NCI-H460 (cell line): ENCODE measurements around the gene USP2. TPM values are rescaled to one million over a fixed set of nuclear protein-coding genes. Genes with fewer than 3 reads are reported as not detected.

Experiments used
- DNase-seq: peaks from one replicate; pipeline ENCODE4 v3.0.0-alpha.2; 2016; ENCODE audit warnings: low read depth; ENCODE audit errors: extremely low read depth
- total RNA-seq: library from RNA; depleted of rRNA; stranded (reverse); fragments of >200 nt; shearing (Covaris generic); gene quantifications from 2 replicates; pipeline ENCODE4 v1.2.3, GENCODE V29; 2014

USP2 gene
- total RNA-seq, 1 experiment from 2014 or later: 0.27 TPM

DNA sequence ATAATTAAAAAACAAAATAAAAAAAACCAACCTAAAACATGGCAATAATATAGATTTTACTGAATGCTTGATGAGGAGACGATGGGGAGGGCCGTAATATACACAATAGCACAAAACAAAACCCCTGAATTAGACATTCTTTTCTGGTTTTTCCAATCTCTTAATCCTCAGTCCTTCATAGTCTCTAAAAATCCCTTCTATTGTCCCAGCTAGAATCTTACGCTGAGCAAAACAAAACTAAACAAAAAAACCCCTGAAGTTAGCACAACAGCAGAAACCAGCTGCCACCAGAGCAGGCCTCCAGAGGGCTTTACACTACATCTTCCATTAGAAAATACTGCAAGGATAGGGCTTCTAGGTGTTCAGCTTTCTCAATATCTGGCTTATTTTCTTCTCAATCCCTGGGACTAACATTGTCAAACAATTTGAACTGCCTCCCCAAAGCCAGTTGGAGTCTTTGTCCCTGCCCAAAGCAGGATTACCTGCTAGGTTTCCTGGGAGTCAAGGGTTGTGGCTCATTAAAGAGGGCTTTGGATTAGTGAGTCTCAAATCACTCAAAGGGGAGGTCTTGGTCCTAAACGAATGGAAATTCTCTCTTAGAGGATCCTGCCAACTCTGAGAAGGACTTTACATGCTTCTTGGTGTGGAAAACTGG is 49.3 kb downstream of the USP2 start:
- DNase-seq: no peak

GRCh38 chr11:119330237-119330636 is 51.3 kb downstream of the USP2 start:
- DNase-seq: no peak

DNA sequence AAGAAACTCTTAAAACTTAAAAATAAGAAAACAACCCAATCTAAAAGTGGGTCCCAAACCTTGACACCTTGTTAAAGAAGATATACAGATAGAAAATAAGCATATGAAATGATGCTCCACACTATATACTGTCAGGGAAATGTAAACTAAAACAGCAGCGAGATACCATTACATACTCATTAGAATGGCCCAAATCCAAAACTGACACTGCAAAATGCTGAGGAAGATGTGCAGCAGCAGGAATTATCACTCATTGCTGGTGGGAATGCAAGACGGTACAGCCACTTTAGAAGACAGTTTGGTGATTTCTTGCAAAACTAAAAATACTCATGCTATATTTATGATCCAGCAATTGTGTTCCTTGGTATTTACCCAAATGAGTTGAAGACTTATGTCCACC is 52.2 kb downstream of the USP2 start:
- DNase-seq: no peak

DNA sequence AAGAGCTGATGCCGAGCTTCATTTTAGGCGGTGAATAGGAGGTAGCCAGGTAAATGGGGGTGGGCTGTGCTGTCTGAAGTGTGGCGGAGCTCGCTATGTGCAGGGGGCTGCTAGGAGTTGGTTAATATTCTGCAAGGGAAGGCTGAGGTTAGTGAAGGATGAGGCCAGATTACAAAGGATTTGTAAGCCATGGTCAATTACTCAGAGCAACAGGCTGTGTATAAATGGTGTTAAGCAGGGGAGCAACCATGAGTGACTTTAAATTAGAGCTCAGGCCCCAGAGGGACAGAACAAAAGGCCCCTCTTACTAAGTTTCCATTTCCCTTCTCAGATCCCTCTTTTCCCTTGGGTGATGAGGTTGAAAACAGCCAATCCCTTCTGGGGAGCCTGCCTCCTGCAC is 57.3 kb downstream of the USP2 start:
- no peak for DNase-seq

- DNase-seq: no peak
Observed at GRCh38 chr11:119323532-119324033, 57.9 kb downstream of the USP2 start.

DNA sequence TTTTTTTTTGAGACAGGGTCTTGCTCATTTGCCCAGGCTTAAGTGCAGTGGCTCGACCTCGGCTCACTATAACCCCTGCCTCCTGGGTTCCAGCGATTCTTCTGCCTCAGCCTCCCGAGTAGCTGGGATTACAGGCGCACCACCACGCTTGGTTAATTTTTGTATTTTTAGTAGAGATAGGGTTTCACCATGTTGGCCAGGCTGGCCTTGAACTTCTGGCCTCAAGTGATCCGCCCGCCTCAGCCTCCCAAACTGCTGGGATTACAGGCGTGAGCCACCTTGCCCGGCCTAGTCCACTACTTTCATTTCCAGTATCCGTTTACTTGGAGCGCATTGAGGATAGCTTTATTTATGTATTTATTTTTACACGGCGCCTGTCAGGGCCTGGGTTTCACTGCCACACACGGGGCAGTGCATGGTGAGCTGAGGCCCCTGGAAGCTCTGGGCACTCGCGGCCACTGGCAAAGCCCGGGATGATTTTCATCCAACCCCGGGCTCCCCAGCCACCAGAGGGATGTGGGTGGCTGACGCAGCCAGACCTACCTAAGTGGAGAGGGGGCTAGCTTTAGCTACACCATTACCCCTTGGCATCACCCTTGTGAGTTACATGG is 58.5 kb downstream of the USP2 start:
- no peak for DNase-seq

DNA sequence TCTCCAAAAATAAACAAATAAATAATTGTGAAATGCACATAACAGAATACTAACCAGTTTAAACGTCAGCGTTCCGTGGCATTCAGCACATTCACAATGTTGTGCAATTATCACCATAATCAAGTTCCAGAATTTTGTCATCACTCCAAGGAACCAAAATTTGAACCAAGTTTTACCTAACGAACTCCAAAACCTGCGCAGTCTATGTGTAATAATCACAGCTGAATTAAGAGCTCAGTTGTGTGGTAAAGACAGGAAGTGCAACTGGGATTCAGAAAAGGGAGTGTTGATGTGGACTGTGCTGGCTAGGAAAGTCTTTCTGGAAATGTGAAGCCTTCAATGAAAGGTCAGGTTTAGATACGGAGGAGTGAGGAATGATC is 59.1 kb downstream of the USP2 start:
- DNase-seq: no peak

DNA sequence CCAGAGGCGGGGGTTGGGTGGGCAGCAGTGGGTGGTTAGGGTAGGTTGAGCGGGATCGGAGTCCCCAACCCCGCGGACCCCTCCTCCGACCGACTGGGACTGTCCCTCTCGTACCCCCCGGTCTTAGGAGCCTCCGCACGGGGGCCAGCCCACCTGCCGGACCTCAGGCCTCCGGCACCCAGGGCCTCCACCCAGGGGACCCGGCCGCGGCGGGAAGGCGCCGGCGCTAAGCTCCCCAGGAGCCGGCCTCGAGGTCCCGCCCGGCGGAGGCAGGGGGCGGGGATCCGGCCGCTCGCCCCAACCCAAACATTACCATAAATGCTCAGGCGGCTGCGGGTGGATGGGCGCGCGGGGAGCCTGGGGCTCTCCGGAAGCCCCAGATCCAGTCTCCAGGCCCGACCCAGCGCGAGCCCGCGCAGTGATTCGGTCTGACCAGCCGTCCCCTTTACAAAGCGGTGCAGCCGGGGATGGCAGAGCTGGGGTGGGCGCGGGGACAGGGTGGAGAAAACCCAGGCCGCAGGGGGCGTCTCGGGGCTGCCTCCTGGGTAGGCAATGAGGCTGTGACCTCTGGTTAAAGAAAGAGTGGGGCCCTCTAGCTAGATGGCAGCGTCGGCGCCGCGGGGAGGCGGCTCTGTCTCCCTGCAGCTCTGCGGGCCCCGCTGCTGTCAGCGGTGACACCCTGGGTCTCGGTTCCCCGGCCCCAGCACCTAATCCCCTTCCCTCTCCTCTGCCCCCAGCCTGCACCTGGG is 60.5 kb downstream of the USP2 start:
- no peak for DNase-seq

DNA sequence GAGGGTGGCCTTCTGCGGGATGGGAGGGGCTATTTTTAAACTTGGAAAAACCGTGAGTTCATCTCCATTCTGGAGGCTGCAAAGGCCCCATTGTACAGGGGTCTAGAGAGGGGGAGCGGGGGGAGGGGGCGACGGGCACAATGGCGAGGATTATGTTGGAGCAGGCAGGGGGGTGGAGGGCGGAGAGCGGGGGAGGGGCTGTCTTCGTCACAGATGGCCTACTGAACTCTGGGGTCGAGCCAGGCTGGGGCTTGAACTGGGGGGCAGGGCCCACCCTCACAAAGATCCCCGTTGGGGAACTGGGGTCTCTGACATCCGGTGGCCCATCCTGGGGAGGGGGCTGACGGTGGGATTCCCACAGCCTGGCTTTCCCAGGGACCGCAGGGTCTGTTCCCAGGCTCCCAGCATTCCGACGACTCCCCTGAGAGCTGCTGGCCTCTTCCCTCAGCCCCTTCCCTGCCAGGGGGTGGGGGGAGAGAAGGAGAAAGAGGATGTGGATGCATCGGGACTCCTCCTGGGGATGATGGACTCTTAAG is 61.2 kb downstream of the USP2 start:
- no peak for DNase-seq

DNA sequence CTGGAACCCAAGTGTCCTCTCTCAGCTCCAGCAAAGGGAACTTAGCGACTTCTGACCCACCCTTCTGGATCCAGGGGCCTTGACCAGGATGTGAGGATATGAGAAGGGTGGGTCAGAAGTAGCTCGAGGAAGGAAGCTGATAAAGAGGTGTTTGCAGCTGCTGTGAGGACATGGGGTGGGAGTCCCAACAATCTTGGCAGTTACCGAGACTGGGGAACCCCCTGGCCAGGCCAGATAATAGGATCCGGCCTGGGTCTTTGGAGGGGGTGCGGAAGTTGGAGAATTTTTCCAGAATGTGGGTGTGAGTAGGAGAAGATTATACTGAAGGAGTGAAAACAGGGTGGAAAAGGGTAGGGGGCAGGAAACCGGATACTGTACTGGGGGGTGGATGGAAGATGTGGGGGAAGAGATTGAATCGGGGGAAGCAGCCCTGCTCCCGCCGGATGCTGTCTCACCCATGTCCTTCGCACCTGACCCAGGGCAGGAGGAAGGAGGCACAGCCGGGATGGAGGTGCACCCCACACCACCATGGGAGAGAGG is 61.7 kb downstream of the USP2 start:
- DNase-seq: no peak

GRCh38 chr11:119319136-119319699 is 62.3 kb downstream of the USP2 start:
- DNase-seq: no peak

DNA sequence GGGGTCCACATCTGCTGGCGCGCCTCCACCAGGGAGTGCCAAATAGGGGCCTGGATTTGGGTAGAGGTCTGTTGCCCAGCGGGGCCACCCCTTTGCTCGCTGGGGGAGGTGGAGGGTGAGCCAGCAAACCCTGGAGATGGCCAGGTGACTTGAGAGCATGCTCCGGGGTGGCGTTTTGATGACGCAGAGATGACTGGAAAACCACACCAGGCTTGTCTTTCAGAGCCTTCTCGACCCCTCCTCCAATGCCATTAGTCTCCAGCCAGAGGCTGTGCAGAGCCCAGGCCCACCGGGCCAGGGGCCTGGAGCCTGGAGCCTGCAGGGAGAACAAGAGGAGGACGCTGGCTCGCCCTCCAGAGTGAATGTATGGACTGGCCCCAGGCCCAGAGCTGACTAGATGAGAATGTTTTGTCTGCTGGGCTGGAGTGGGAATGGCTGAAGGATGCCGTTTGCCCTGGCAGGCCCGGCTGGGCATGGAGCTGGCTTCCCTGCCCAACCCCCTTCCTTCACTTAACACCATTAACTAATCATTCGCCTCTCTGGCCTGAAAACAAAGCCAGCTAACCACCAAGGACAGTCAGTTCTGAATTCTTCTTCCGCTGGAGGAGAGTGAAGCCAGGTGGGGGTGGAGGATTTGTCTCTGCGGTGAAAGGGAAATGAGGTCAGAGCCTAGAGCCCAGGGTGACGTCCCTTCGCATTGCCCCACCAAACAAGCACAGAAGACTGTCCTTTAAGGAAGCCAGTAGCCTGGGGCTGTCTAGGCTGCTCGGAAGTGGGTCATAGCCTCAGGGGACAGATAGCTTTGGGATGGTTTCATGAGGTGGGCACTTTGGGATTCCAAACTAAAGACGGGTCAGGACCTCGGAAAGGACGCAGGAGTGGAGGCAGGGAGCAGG is 63.0 kb downstream of the USP2 start:
- DNase-seq: no peak

DNA sequence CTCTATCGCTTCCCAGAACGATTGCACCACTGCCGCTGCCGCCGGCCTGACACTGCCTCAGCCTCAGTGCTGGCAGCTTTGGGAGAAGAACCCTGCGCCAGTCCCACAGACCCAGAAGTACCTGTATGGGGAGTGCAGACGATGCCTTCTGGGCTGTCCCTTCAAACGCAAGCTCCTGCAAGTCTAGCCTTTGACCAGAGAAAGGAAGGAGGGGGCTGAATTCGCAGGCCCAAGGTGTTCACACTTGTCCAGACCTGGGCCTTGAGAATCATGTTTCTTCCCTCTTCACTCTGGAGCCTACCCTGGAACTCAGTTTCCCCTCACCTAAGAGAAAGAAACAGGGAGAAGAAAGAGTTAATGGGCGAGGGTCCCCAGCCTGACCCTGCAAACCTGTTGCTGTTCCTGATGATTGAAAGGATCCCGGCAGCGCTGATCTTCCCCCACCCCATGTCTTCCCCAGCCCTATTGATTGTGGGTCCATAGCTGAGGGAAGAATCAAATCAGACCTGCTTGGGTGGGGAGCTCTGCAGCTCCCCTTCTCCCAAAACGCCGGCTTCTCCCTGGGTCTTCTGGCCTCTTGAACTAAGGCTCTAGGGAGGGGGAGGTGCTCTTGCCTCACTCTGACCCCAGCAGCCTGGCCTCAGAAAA is 63.8 kb downstream of the USP2 start:
- DNase-seq: no peak

- no peak for DNase-seq
Observed at GRCh38 chr11:119316729-119317591, 64.5 kb downstream of the USP2 start, which contains the start of gene MCAM. Gene MCAM, minus strand, starts transcription at chr11:119317130. Its CDS starts 29 bp downstream, at chr11:119317101.

- no peak for DNase-seq
Observed at GRCh38 chr11:119316016-119316728, 65.3 kb downstream of the USP2 start.

GRCh38 chr11:119315131-119316015 is 66.1 kb downstream of the USP2 start:
- DNase-seq: no peak

- no peak for DNase-seq
Observed at GRCh38 chr11:119314726-119315125, 66.8 kb downstream of the USP2 start.
